Stimulated activated CD4-positive, alpha-beta T cell treated with anti-CD3 and anti-CD28 coated beads, Interleukin-15, amount 100 ng/mL, for 24 hours (primary cell): ENCODE measurements around the gene TYMP.

Source experiments
- DNase-seq: peaks from one replicate; pipeline ENCODE4 v3.0.0-alpha.2; 2020

The TYMP gene

GRCh38 chr22:50529897-50530579 is at the start of gene TYMP:
Gene TYMP (minus strand): TSS chr22:50530012. CDS start chr22:50529709, 303 bp downstream.
- peak; percentile 84 for DNase-seq

GRCh38 chr22:50578776-50579310 is 49.0 kb upstream of the TYMP start:
- no peak for DNase-seq

- DNase-seq = no peak
Observed at GRCh38 chr22:50577987-50578775, 48.4 kb upstream of the TYMP start, which contains the start of gene CPT1B. Gene CPT1B (minus strand): TSS chr22:50578427. CDS start chr22:50577915, 512 bp downstream.

GRCh38 chr22:50577697-50577986 is 47.8 kb upstream of the TYMP start:
- no peak for DNase-seq

- DNase-seq = no peak
Observed at GRCh38 chr22:50576806-50577696, 47.2 kb upstream of the TYMP start.

- no peak for DNase-seq
Observed at GRCh38 chr22:50576070-50576469, 46.3 kb upstream of the TYMP start.

- no peak for DNase-seq
Observed at GRCh38 chr22:50575426-50575941, 45.7 kb upstream of the TYMP start.

- DNase-seq = no peak
Observed at GRCh38 chr22:50574383-50574755, 44.6 kb upstream of the TYMP start.

GRCh38 chr22:50573491-50574382 is 43.9 kb upstream of the TYMP start:
- no peak for DNase-seq

GRCh38 chr22:50572965-50573364 is 43.2 kb upstream of the TYMP start:
- DNase-seq = no peak

GRCh38 chr22:50571264-50572175 is 41.7 kb upstream of the TYMP start:
- DNase-seq = no peak

GRCh38 chr22:50570861-50571260 is 41.0 kb upstream of the TYMP start:
- no peak for DNase-seq

- DNase-seq = no peak
Observed at GRCh38 chr22:50569896-50570535, 40.2 kb upstream of the TYMP start.

GRCh38 chr22:50569041-50569459 is 39.2 kb upstream of the TYMP start:
- no peak for DNase-seq

- no peak for DNase-seq
Observed at GRCh38 chr22:50568626-50569025, 38.8 kb upstream of the TYMP start.

GRCh38 chr22:50567721-50568252 is 38.0 kb upstream of the TYMP start:
- no peak for DNase-seq

GRCh38 chr22:50564289-50564688 is 34.5 kb upstream of the TYMP start:
- DNase-seq = no peak

- no peak for DNase-seq
Observed at GRCh38 chr22:50563413-50564160, 33.8 kb upstream of the TYMP start.
